Stimulated activated CD8-positive, alpha-beta memory T cell treated with anti-CD3 and anti-CD28 coated beads, Interleukin-15, amount 100 ng/mL, for 1 hour (primary cell): Measurements from ENCODE around the gene METAP2.

Experiments used
- DNase-seq: peaks from one replicate; pipeline ENCODE4 v3.0.0-alpha.2; 2020; ENCODE audit warnings: low read depth

The METAP2 gene

GRCh38 chr12:95513599-95513998, 39.6 kb downstream of the METAP2 start:
- no peak for DNase-seq

GRCh38 chr12:95515197-95515596, 41.2 kb downstream of the METAP2 start:
- DNase-seq, result no peak

- no peak for DNase-seq
These were observed 42.8 kb downstream of the METAP2 start for GRCh38 chr12:95516757-95517156.

GRCh38 chr12:95517246-95517645, 43.3 kb downstream of the METAP2 start:
- DNase-seq, result no peak

- DNase-seq, result no peak
These were observed 45.0 kb downstream of the METAP2 start for GRCh38 chr12:95518944-95519343.

GRCh38 chr12:95520816-95521215, 46.9 kb downstream of the METAP2 start:
- DNase-seq, result no peak

GRCh38 chr12:95522692-95523091, 48.7 kb downstream of the METAP2 start:
- no peak for DNase-seq

- no peak for DNase-seq
These were observed 54.5 kb downstream of the METAP2 start for GRCh38 chr12:95528431-95528830.

- DNase-seq, result no peak
These were observed 55.8 kb downstream of the METAP2 start for GRCh38 chr12:95529693-95530225.

GRCh38 chr12:95532851-95533250, 58.9 kb downstream of the METAP2 start:
- DNase-seq, result no peak

GRCh38 chr12:95533985-95534384, 60.0 kb downstream of the METAP2 start:
- no peak for DNase-seq

GRCh38 chr12:95538006-95538405, 64.1 kb downstream of the METAP2 start:
- no peak for DNase-seq

GRCh38 chr12:95538656-95539055, 64.7 kb downstream of the METAP2 start:
- DNase-seq, result no peak

- no peak for DNase-seq
These were observed 67.5 kb downstream of the METAP2 start for GRCh38 chr12:95541436-95541835.

GRCh38 chr12:95543305-95543704, 69.4 kb downstream of the METAP2 start:
- no peak for DNase-seq

- DNase-seq, result no peak
These were observed 70.8 kb downstream of the METAP2 start for GRCh38 chr12:95544756-95545155.

- no peak for DNase-seq
These were observed 71.4 kb downstream of the METAP2 start for GRCh38 chr12:95545303-95545702.

GRCh38 chr12:95545731-95546490, 72.0 kb downstream of the METAP2 start:
- no peak for DNase-seq

- DNase-seq, result no peak
These were observed 72.5 kb downstream of the METAP2 start for GRCh38 chr12:95546491-95546813.

GRCh38 chr12:95547522-95548055, 73.6 kb downstream of the METAP2 start:
- DNase-seq, result no peak

GRCh38 chr12:95548056-95548538, 74.1 kb downstream of the METAP2 start:
- DNase-seq, result no peak

- DNase-seq, result peak; percentile 32
These were observed 74.8 kb downstream of the METAP2 start for GRCh38 chr12:95548539-95549391.
